Activated T-helper 17 cell treated with anti-CD3 and anti-CD28 coated beads, Interleukin-2, amount 50 U/mL, for 72 hours (primary cell): Measurements from ENCODE around the gene NR1H4. TPM values are rescaled to one million over a fixed set of nuclear protein-coding genes. Genes with fewer than 3 reads are reported as not detected.
A peak's percentile ranks its signal among the peaks of the same experiment; 100 is the strongest.
"Not testable (repeated sequence)": the region's sequence is repeated elsewhere in the genome, so short reads cannot be mapped to it uniquely, and the experiment has no call there.

Experiments used
- ATAC-seq: fragments of 150-1000 bp; cut with Tn5 transposase; replicated peaks from 2 replicates; pipeline ENCODE4 v1.10.0; 2021; ENCODE audit warnings: mild to moderate bottlenecking, moderate library complexity
- H3K27ac Mint-ChIP-seq: one replicate; pipeline ENCODE4 v1.8.0; 2022; ENCODE audit warnings: mixed read lengths
- H3K27me3 Mint-ChIP-seq: one replicate; pipeline ENCODE4 v1.8.0; 2022; ENCODE audit warnings: mixed read lengths
- H3K36me3 Mint-ChIP-seq: one replicate; pipeline ENCODE4 v1.8.0; 2022; ENCODE audit warnings: low read depth, mild to moderate bottlenecking, mixed read lengths
- H3K4me1 Mint-ChIP-seq: one replicate; pipeline ENCODE4 v1.8.0; 2022; ENCODE audit warnings: mixed read lengths
- H3K4me3 Mint-ChIP-seq: one replicate; pipeline ENCODE4 v1.8.0; 2022; ENCODE audit warnings: mild to moderate bottlenecking, mixed read lengths
- H3K9me3 Mint-ChIP-seq: one replicate; pipeline ENCODE4 v1.8.0; 2022; ENCODE audit warnings: mixed read lengths
- total RNA-seq, 2 donors: library from RNA; stranded (reverse); gene quantifications; one replicate each; pipeline ENCODE4 v1.2.3, GENCODE V29; 2022

NR1H4 gene
- total RNA-seq, 2 donors from 2014 or later: not detected

GRCh38 chr12:100555722-100556121 lies 82.1 kb downstream of the NR1H4 start:
- Mint-ChIP-seq H3K27ac (no peak overlapping the region), H3K36me3 (no peaks in the 10 kb centered on the region), H3K4me1 (no peaks in the 10 kb centered on the region), H3K27me3 (peaks cover 13% of the 10 kb centered on the region), H3K4me3 (no peak overlapping the region), H3K9me3 (no peaks in the 10 kb centered on the region)
- ATAC-seq: no peak

GRCh38 chr12:100557357-100557756 lies 83.7 kb downstream of the NR1H4 start:
- no peak overlapping the region for H3K4me3 Mint-ChIP-seq
- H3K9me3 Mint-ChIP-seq: no peaks in the 10 kb centered on the region
- peaks cover 14% of the 10 kb centered on the region for H3K27me3 Mint-ChIP-seq
- ATAC-seq: no peak
- no peak overlapping the region for H3K27ac Mint-ChIP-seq
- H3K4me1 Mint-ChIP-seq: no peaks in the 10 kb centered on the region
- H3K36me3 Mint-ChIP-seq: no peaks in the 10 kb centered on the region

- not testable (repeated sequence) for H3K27ac Mint-ChIP-seq, H3K4me3 Mint-ChIP-seq, ATAC-seq, H3K4me1 Mint-ChIP-seq, H3K36me3 Mint-ChIP-seq, H3K9me3 Mint-ChIP-seq
- H3K27me3 Mint-ChIP-seq: peaks cover 17% of the 10 kb centered on the region
These were observed 85.6 kb downstream of the NR1H4 start for GRCh38 chr12:100559261-100559660.

GRCh38 chr12:100564090-100564489 lies 90.4 kb downstream of the NR1H4 start:
- Mint-ChIP-seq H3K9me3 (no peaks in the 10 kb centered on the region), H3K4me3 (no peak overlapping the region), H3K36me3 (no peaks in the 10 kb centered on the region), H3K27ac (no peak overlapping the region), H3K4me1 (no peaks in the 10 kb centered on the region), H3K27me3 (peaks cover 24% of the 10 kb centered on the region)
- ATAC-seq: no peak

GRCh38 chr12:100564905-100565467 lies 91.3 kb downstream of the NR1H4 start:
- no peaks in the 10 kb centered on the region for H3K9me3 Mint-ChIP-seq
- no peak overlapping the region for H3K27ac Mint-ChIP-seq
- no peak for ATAC-seq
- H3K4me3 Mint-ChIP-seq: no peak overlapping the region
- H3K27me3 Mint-ChIP-seq: peaks cover 24% of the 10 kb centered on the region
- H3K4me1 Mint-ChIP-seq: no peaks in the 10 kb centered on the region
- H3K36me3 Mint-ChIP-seq: no peaks in the 10 kb centered on the region

GRCh38 chr12:100565987-100566545 lies 92.4 kb downstream of the NR1H4 start:
- H3K4me1 Mint-ChIP-seq: no peaks in the 10 kb centered on the region
- no peak overlapping the region for H3K27ac Mint-ChIP-seq
- no peak for ATAC-seq
- no peaks in the 10 kb centered on the region for H3K9me3 Mint-ChIP-seq
- H3K36me3 Mint-ChIP-seq: no peaks in the 10 kb centered on the region
- H3K4me3 Mint-ChIP-seq: no peak overlapping the region
- H3K27me3 Mint-ChIP-seq: peaks cover 16% of the 10 kb centered on the region

GRCh38 chr12:100566887-100567637 lies 93.4 kb downstream of the NR1H4 start:
- Mint-ChIP-seq H3K4me1 (no peaks in the 10 kb centered on the region), H3K27me3 (peaks cover 18% of the 10 kb centered on the region), H3K27ac (no peak overlapping the region), H3K4me3 (no peak overlapping the region), H3K9me3 (no peaks in the 10 kb centered on the region), H3K36me3 (no peaks in the 10 kb centered on the region)
- no peak for ATAC-seq

GRCh38 chr12:100567945-100568344 lies 94.3 kb downstream of the NR1H4 start:
- no peaks in the 10 kb centered on the region for H3K36me3 Mint-ChIP-seq
- no peak overlapping the region for H3K4me3 Mint-ChIP-seq
- H3K9me3 Mint-ChIP-seq: no peaks in the 10 kb centered on the region
- H3K27ac Mint-ChIP-seq: no peak overlapping the region
- H3K4me1 Mint-ChIP-seq: no peaks in the 10 kb centered on the region
- H3K27me3 Mint-ChIP-seq: peaks cover 20% of the 10 kb centered on the region
- peak; percentile 46 for ATAC-seq

GRCh38 chr12:100572184-100572583 lies 98.5 kb downstream of the NR1H4 start:
- H3K36me3 Mint-ChIP-seq: no peaks in the 10 kb centered on the region

GRCh38 chr12:100573292-100574186 lies 99.9 kb downstream of the NR1H4 start, which contains the start of gene GAS2L3:
TSS of gene GAS2L3 (plus strand) at chr12:100573684. CDS start at chr12:100594905, 21,221 bp downstream.
- Mint-ChIP-seq H3K9me3 (no peaks in the 10 kb centered on the region), H3K4me3 (peak within 1 kb of the TSS; percentile 93), H3K36me3 (no peaks in the 10 kb centered on the region), H3K27ac (peak within 1 kb of the TSS; percentile 84), H3K27me3 (peaks cover 20% of the 10 kb centered on the region), H3K4me1 (peaks cover 4% of the 10 kb centered on the region)
- peak; percentile 94 for ATAC-seq

More at GRCh38 chr12:100572184-100572583, 98.5 kb downstream of the NR1H4 start:
- no peak for ATAC-seq
- peaks cover 18% of the 10 kb centered on the region for H3K27me3 Mint-ChIP-seq
- peak overlapping the region; percentile 39 for H3K4me3 Mint-ChIP-seq
- H3K27ac Mint-ChIP-seq: no peak overlapping the region
- peaks cover 4% of the 10 kb centered on the region for H3K4me1 Mint-ChIP-seq
- no peaks in the 10 kb centered on the region for H3K9me3 Mint-ChIP-seq

GRCh38 chr12:100574187-100575074 lies 100.8 kb downstream of the NR1H4 start:
- no peaks in the 10 kb centered on the region for H3K36me3 Mint-ChIP-seq

GRCh38 chr12:100576331-100577036 lies 102.8 kb downstream of the NR1H4 start:
- no peak for ATAC-seq
- H3K9me3 Mint-ChIP-seq: no peaks in the 10 kb centered on the region
- H3K27me3 Mint-ChIP-seq: peaks cover 20% of the 10 kb centered on the region
- H3K4me3 Mint-ChIP-seq: no peak overlapping the region
- H3K27ac Mint-ChIP-seq: no peak overlapping the region
- no peaks in the 10 kb centered on the region for H3K36me3 Mint-ChIP-seq
- peaks cover 4% of the 10 kb centered on the region for H3K4me1 Mint-ChIP-seq

More at GRCh38 chr12:100574187-100575074, 100.8 kb downstream of the NR1H4 start:
- ATAC-seq: no peak
- Mint-ChIP-seq H3K9me3 (no peaks in the 10 kb centered on the region), H3K4me3 (peak overlapping the region; percentile 93), H3K27me3 (peaks cover 20% of the 10 kb centered on the region), H3K27ac (peak overlapping the region; percentile 84), H3K4me1 (peaks cover 4% of the 10 kb centered on the region)

- Mint-ChIP-seq H3K4me3 (no peak overlapping the region), H3K27me3 (peaks cover 20% of the 10 kb centered on the region), H3K27ac (no peak overlapping the region), H3K4me1 (peaks cover 4% of the 10 kb centered on the region), H3K36me3 (no peaks in the 10 kb centered on the region), H3K9me3 (peaks cover 3% of the 10 kb centered on the region)
- no peak for ATAC-seq
These were observed 105.3 kb downstream of the NR1H4 start for GRCh38 chr12:100578923-100579322.
